ENCODE measurements around the gene TINAGL1.

TINAGL1 gene, protein sequence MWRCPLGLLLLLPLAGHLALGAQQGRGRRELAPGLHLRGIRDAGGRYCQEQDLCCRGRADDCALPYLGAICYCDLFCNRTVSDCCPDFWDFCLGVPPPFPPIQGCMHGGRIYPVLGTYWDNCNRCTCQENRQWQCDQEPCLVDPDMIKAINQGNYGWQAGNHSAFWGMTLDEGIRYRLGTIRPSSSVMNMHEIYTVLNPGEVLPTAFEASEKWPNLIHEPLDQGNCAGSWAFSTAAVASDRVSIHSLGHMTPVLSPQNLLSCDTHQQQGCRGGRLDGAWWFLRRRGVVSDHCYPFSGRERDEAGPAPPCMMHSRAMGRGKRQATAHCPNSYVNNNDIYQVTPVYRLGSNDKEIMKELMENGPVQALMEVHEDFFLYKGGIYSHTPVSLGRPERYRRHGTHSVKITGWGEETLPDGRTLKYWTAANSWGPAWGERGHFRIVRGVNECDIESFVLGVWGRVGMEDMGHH

DNA sequence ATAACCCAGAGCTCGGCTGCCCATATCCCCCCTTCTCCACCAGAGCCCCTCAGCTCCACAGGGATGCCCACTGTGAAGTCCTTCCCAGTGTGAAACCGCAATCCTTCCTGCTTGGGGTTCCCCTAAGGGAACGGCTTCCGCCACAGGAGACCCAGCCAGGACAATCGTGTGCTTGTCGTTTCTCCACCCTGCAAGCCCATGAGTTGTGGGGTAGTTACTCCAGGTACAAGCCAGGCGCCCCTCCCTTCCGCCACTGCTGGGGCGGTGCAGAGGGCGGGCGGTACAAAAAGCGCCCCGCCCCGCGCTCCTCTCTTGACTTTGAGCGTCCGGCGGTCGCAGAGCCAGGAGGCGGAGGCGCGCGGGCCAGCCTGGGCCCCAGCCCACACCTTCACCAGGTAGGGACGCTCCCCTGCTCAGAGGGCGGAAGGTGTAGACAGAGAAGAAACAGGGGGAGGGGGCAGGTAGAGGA, at the start of gene TINAGL1:
TINAGL1 (plus strand) TSS at position 315 of the 469 bp plus-strand sequence. CDS start 634 bp downstream, outside the sequence.
- no peak for DNase-seq (ENCODE audit: low read depth)

DNA sequence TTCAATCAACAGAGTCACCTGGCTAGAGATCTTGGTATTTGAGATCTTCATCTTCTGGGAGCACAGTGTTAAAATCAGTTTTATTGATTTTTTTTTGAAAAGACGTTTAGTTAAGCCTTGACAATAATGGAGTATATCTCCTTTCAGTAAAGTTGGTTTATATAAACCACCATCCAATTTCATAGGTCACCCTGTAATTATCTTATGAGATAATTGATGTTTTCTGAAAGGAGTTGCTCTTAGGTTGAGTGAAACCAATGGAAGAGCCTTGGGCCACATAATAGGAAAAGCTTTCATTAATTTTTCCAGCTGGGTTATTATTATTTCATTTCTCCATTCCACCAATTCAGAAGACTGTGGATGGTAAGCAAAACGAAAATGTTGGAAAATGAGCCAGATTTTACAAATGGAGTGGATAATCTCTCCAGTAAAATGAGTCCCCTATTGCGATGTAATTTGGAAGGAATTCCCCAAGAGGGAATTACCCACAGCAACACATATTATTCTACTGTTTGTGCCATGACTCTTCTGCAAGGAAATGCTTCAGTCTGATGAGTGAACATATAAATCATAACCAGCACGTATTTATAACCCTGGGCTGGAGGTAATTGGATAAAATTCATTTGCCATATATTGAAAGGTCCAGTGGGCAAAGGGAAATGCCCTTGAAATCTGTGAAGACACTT, 46.2 kb upstream of the TINAGL1 start:
- no peak for DNase-seq (ENCODE audit: low read depth)

DNA sequence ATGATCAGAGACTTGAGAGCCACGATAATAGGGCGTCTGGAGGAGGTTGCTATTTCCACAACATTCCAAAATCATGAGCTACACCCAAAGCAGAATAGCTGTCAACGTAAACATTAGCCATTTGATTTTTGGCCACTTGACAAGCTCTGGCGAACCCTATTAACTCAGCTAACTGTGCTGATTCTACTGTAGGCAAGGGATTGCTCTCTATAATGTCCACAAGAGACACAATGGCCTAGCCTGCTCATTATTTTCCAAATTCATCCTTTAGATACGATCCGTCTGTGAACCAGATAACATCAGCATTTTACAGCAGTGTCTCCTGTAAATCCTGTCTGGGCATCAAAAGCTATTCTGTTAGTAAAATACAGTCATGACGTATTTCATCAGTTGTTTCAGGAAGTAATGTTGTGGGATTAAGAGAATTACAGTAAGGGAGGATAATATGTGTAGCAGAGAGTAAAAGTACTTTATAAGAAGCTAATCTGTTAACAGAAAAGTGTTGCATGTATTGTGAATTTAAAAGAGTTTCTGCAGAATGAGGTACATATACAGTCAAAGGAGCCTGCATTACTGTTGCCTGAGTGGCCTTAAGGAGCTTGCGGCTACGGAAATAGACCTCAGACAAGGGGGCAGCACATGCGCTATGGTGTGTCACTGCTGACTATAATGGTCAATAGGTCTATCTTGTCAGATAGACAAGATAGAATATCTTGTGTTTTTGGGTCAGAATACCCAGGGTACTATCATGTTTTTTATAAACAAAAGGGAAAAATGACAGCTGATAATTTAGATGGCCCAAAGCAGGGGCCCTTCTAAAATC, 44.9 kb upstream of the TINAGL1 start:
- no peak for DNase-seq (ENCODE audit: low read depth)

DNA sequence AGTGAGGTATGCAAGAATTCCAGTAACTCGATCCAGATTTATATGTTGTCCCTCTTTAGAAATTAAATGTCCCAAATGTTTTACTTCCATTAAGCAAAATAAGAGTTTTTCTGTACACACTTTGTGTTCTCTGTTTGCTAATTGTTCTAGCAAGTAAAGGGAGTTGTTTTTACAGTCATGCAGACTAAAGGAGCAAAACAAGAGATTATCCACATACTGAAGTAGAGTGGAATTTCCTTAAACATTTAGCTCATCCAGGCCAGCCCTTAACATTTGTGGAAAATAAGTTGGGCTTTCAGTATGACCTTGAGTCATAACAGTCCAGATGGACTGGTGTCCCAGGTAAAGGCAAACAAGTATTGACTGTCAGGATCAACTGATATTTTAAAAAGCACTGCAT, 44.1 kb upstream of the TINAGL1 start:
- DNase-seq (ENCODE audit: low read depth) = no peak

DNA sequence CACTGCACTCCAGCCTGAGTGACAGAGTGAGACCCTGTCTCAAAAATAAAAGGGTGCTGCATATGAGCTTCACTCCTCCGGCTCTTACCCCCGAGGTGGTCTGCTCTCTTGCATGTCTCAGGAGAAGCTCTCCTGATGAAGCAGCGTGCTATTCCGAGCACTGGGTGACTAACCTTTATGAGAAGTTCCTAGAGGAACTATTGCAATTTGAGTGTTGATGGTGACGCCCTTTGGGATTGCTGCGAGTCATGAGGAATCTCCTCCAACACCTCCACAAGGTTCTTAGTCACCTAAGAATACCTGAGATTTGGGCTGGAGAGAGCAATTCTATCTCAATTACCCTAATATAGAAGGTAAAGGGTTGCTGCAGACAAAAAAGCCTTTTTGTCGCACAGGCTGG, 40.8 kb upstream of the TINAGL1 start:
- DNase-seq (ENCODE audit: low read depth) = no peak

DNA sequence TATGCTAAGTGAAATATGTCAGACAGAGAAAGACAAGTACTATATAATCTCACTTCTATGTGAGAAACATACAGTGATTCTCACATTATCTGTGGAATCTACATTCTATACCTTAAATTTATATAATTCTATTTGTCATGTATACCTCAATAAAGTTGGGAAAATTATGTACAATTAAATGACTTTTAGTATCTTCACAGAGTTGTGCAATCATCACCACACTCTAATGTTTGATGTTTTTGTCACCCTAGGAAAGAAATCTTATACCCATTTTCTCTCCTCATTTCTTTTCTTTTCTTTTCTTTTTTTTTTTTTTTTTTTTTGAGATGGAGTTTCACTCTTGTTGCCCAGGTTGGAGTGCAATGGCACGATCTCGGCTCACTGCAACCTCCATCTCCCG, 37.0 kb upstream of the TINAGL1 start:
- no peak for DNase-seq (ENCODE audit: low read depth)

DNA sequence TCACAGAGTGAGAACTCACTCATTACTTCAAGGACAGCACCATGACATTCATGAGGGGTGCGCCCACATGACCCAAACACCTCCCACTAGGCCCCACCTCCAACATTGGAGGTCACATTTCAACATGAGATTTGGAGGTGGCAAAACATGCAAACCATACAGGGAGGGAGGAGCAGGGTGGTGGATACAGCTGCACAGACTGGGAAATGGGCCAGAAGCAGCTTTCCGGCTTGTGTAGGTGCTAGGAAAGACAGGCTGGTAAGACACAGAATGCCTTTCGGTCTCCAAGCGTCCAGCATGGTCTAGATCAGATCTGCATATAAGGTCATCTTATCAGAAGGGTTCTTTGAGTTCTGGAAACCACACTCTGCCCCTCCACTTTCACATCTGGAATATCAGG, 35.1 kb upstream of the TINAGL1 start:
- DNase-seq (ENCODE audit: low read depth) = no peak

DNA sequence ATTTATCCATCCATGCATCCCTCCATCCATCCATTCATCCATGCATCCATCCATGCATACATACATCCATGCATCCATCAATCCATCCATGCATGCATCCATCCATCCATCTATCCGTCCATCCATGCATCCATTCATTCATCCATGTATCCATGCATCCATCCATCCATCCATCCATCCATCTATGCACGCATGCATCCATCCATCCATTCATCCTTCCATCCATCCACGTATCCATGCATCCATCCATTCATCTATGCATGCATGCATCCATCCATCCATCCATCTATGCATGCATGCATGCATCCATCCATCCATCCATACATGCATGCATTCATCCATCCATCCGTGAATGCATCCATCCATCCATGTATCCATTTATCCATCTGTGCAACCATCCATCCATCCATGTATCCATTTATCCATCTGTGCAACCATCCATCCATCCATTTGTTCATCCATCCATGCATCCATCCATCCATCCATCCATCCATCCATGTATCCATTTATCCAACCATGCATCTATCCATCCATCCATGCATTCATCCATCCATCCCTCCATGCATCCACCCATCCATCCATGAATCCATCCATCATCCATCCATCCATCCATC, 30.3 kb upstream of the TINAGL1 start:
- DNase-seq (ENCODE audit: low read depth) = no peak

DNA sequence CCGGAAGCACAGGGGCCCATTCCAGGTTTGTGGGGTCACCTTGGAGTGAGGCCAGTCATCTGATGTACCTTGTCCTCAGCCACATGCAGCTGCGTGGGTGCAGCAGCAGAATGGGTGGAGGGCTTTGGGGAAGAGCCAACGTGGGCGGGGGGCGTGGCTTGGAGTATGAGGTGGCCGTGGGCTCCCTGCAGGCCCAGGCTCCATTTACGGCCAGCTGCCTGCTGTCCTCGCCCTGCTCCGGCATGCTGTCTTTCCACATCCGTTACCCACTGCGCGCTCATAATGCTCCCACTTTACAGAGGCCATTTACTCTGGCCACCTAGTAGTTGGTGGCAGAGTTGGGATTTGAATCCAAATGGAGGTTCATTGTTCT, 27.8 kb upstream of the TINAGL1 start:
- no peak for DNase-seq (ENCODE audit: low read depth)

DNA sequence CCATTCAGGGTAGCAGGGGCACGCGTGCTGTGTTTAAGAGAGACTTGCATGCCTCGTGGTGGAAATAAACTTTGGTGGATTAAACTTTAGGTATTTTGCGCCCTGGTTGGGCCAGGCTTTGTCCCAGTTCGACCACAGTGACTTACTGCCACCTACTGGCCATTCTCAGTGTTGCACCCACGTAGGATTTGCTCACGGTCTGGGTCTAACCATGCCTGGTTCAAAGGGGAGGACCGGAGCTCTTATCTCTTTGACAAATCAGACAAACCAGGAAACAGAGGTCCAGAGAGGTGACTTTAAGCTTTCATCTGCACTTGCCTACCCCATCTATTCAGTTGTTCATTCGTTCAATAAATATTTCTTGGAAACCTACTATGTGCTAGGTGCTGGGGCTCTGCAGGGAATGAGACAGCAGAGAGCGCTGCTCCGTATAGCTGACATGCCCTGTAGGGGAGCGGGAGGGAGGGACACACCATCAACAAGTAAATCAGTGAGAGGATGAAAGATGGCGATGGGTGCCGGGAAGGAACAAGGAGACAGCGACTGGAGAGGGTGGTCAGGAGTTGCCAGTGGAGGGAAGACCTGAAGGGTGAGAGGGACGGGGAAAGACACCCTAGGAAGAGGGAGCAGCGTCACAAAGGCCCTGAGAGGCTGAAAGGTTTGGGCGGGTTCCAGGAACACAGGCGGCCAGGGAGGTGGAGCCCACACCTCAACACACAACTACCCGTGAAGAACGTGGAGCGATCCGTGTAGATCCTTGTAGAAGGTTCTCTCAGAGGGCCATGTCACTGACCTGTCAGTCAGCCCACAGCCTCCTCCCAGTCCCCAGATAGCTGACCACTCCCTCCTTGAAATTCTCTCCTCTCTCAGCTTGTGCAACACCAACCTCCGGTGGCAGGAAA, 27.2 kb upstream of the TINAGL1 start:
- peak; percentile 69 for DNase-seq (ENCODE audit: low read depth)

DNA sequence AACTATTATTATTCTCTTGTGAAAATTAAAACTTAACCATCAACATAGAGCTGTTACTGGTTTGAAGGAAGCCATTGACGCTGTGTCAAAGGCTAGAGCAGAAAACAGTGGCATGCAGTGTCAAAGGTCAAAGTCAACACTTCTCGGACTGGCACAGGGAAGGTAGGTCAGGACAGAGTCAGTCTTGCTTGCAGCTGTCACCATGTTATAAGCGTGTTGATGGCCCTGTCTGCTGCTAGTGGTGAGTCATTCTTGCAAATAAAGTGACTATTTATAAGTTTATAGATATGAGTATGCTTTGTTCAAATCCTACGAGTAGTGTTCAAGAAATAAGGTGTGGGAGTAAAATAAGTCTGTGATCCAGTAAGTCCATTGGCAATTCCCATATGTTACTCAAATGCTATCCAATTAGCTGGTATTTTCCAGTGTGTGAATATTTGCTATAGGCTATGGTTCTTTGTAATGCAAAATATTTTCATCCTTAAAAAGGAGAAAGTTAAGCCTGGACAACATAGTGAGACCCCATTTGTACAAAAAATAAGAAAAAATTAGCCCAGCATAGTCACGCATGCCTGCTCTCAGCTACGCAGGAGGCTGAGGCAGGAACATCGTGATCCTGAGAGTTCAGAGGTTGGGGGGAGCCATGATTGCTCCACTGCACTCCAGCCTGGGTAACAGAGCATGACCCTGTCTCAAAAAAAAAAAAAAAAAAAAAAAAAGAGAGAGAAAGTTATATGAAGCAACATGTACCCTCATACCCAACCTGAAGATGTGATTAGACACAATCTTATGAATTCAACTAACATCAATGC, 26.3 kb upstream of the TINAGL1 start:
- DNase-seq (ENCODE audit: low read depth) = no peak

DNA sequence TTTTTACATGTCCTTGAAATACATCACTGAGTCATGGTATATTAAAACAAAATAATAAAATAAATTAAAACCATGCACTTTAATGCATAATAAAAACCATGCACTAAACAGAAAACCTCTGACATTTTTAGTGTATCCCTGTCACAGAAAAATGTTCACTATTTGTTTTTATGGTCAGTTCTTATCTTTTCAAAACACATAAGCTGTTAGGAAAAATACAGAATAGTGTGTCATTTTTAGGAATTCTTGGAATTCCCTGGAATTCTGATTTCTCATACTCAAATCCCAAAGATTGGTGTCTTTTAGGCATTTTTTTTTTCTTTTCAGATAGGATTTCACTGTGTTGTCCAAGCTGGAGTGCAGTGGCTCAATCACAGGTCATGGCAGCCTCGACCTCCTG, 25.1 kb upstream of the TINAGL1 start:
- no peak for DNase-seq (ENCODE audit: low read depth)

DNA sequence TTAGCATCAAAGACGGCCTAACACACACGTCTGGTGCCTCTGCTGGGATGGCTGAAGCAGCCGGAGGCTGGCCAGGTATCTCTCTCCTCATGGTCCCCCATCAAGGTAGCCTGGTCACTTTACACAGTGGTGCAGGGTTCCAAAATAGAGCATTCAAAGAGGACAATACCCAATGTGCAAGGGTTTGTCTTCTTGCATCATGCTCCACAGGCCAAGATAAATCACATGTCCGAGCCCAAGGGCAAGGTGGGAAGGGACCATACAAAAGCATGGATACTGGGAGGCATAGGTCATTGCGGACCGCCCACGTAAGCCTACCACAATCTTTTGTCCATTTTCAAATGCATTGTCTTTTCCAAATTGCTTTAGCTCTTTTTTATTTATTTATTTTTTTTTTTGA, 23.8 kb upstream of the TINAGL1 start:
- DNase-seq (ENCODE audit: low read depth) = no peak

DNA sequence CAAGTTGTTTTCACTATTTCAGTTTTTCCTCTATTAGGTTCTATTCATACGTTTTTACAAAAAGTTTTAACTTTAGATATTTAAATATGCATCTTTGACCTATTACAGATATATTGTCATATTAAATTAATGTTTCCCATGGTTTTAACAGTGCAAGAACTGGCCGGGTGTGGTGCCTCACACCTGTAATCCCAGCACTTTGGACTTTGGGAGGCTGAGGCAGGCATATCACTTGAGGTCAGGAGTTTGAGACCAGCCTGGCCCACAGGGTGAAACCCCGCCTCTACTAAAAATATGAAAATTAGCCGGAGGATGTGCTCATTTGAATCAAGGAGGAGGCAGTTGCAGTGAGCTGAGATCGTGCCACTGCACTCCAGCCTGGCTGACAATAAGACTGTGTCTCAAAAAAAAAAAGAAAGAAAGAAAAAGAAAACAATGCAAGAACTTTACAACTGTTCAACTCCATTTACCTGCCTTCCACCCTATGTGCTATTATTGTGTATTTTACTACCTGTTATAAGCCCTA, 19.8 kb upstream of the TINAGL1 start:
- no peak for DNase-seq (ENCODE audit: low read depth)

DNA sequence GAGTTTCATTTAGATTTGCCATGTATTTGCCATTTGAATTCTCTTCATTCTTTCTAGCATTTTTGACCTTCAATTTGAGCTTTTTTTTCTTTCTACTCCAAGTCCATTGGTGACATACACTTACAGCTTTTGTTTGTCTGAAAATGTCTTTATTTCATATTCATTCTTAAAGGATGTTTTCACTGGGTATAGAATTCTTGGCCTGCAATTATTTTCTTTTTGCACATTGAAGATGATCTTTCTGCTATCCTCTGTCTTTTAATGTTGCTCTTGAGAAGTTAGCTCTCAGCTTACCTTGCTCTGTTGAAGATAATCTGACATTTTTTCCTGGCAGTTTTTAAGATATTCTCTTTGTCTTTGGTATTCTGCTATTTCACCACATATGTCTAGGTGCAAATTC, 16.6 kb upstream of the TINAGL1 start:
- DNase-seq (ENCODE audit: low read depth) = no peak

DNA sequence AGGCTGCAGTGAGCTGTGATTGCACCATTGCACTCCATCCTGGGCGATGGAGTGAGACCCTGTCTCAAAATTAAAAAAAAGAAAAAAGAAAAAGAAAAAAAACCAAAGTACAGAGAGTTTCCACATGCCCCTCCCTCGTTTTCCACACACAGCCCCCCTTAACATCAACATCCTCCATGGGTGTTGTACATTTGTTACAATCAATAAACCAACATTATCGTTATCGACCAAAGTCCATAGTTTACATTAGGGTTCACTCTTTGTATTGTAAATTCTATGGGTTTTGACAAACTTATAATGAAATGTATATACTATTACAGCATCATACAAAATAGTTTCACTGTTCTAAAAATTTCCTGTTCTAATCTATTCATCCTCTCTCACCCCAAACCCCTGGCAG, 15.9 kb upstream of the TINAGL1 start:
- DNase-seq (ENCODE audit: low read depth) = no peak

DNA sequence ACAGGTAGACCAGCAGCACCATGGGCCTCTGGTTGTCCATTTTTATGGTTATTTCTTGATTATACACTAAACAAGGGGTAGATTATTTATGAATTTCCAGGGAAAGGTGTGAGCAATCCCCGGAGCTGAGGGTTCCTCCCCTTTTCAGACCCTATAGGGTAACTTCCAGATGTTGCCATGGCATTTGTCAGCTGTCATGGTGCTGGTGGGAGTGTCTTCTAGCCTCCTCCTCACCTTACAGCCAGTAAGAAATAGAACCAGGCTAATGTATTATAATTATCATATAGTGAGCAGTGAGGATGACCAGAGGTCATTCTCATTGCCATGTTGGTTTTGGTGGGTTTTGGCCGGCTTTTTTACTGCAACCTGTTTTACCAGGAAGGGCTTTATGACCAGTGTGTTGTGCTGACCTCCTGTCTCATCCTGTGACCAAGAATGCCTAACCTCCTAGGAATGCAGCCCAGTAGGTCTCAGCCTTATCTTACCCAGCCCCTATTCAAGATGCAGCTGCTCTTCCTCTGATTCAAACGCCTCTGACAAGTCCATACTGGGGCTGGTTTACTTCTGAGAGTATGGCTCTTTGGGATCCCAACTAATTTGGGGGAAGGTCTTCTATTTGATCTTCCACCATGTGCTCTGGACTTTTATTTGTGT, 13.5 kb upstream of the TINAGL1 start:
- DNase-seq (ENCODE audit: low read depth) = no peak

DNA sequence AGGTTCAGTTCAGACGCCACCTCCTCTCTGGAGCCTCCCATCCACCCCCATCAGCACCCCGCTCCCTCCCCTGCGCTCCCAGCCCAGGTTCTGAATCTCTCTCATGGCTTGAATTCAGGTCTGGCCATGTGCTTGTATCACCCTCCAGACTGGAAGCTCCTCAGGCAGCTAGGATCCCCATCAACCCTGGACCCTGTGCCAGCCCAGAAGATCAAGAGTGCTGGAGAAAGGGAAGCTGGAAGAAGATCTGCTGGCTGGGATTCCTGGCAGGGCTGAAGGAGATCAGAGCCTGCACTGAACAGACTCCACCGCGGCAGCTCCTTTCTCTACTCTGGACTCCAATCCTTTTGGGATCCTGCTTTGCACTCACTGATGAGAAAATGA, 11.7 kb upstream of the TINAGL1 start:
- DNase-seq (ENCODE audit: low read depth) = no peak

DNA sequence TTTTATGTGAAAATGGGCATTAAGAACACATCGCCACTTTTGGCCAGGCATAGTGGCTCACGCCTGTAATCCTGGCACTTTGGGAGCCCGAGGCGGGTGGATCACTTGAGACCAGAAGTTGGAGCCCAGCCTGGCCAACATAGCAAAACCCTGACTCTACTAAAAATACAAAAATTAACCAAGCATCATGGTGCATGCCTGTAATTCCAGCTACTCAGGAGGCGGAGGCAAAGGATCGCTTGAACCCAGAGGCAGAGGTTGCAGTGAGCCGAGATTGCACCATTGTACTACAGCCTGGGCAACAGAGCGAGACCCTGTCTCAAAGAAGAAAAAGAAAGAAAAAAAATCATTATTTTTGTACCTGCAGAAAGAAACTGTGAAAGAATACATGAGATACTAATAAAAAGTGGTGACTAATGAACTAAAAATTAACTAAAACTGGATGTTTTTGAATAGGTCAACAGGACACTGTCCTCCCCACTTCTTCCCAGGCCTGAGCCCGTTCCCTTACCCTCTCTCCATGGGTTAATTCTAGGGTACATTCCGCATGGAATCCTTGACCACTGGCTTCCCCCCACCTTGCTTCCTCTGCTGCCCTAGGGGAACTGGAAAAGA, 8.3 kb upstream of the TINAGL1 start:
- no peak for DNase-seq (ENCODE audit: low read depth)
